Stimulated activated CD8-positive, alpha-beta memory T cell treated with anti-CD3 and anti-CD28 coated beads, Interleukin-12 subunit alpha, Interleukin-12 subunit beta, amount 100 ng/mL, for 4 hours (primary cell): ENCODE results near the gene OCSTAMP.

Source experiments
- DNase-seq: peaks from one replicate; pipeline ENCODE4 v3.0.0-alpha.2; 2020; ENCODE audit warnings: low read depth

OCSTAMP gene

GRCh38 chr20:46550461-46550860, at the start of gene OCSTAMP:
OCSTAMP (minus strand) TSS chr20:46550654; CDS start chr20:46550560, 94 bp downstream.
- no peak for DNase-seq

GRCh38 chr20:46599227-46599987, 49.0 kb upstream of the OCSTAMP start:
- no peak for DNase-seq

- DNase-seq = no peak
These were observed 45.5 kb upstream of the OCSTAMP start for GRCh38 chr20:46595933-46596332.

- DNase-seq = no peak
These were observed 44.3 kb upstream of the OCSTAMP start for GRCh38 chr20:46594725-46595124.

GRCh38 chr20:46592580-46593362, 42.3 kb upstream of the OCSTAMP start:
- no peak for DNase-seq

GRCh38 chr20:46590443-46590842, 40.0 kb upstream of the OCSTAMP start:
- no peak for DNase-seq

- DNase-seq = no peak
These were observed 38.4 kb upstream of the OCSTAMP start for GRCh38 chr20:46588532-46589511.

- no peak for DNase-seq
These were observed 37.5 kb upstream of the OCSTAMP start for GRCh38 chr20:46587986-46588385.

- DNase-seq = no peak
These were observed 36.3 kb upstream of the OCSTAMP start for GRCh38 chr20:46586724-46587123.

GRCh38 chr20:46584508-46584907, 34.1 kb upstream of the OCSTAMP start:
- DNase-seq = no peak

GRCh38 chr20:46583411-46584214, 33.2 kb upstream of the OCSTAMP start:
- DNase-seq = no peak

- DNase-seq = no peak
These were observed 32.2 kb upstream of the OCSTAMP start for GRCh38 chr20:46582648-46583047.

GRCh38 chr20:46581391-46581790, 30.9 kb upstream of the OCSTAMP start:
- DNase-seq = no peak

- no peak for DNase-seq
These were observed 30.3 kb upstream of the OCSTAMP start for GRCh38 chr20:46580613-46581205.

GRCh38 chr20:46578745-46579144, 28.3 kb upstream of the OCSTAMP start:
- DNase-seq = no peak

- DNase-seq = no peak
These were observed 26.4 kb upstream of the OCSTAMP start for GRCh38 chr20:46576774-46577395.

GRCh38 chr20:46575937-46576461, 25.5 kb upstream of the OCSTAMP start:
- DNase-seq = no peak

GRCh38 chr20:46575394-46575793, 24.9 kb upstream of the OCSTAMP start:
- DNase-seq = no peak

GRCh38 chr20:46573788-46574584, 23.5 kb upstream of the OCSTAMP start:
- no peak for DNase-seq
